ENCODE measurements around the gene CCL22.
"Not testable (repeated sequence)": the region's sequence is repeated elsewhere in the genome, so short reads cannot be mapped to it uniquely, and the experiment has no call there.

Gene CCL22

DNA sequence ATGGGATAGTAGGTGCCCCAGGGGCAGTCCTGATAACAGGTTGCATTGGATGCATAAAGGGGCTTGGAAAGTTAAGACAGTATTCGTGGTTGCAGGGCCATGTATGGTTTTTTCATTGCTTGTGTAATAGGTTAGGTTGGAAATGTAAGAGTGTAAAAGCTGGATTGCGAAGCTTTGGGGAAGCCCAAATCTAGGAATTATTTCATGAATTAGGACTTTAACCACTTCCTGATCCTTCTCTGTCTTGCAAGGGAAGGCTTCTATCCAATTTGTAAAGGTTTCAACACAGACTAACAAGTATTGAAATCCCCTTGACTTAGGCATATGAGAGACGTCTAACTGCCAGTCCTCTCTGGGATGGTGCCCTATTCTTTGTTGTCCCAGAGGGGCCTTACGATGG lies 38.2 kb downstream of the CCL22 start:
- no peak for DNase-seq

- not testable (repeated sequence) for DNase-seq
Observed at GRCh38 chr16:57397493-57397892, 38.9 kb downstream of the CCL22 start.

GRCh38 chr16:57401943-57402640 lies 43.5 kb downstream of the CCL22 start:
- no peak for DNase-seq

GRCh38 chr16:57403965-57404817 lies 45.6 kb downstream of the CCL22 start, which contains the start of gene CCL17:
TSS of gene CCL17 (plus strand) at chr16:57404767. CDS start at chr16:57413933, 9,166 bp downstream.
- no peak for DNase-seq

GRCh38 chr16:57405097-57405496 lies 46.5 kb downstream of the CCL22 start:
- DNase-seq, result no peak

DNA sequence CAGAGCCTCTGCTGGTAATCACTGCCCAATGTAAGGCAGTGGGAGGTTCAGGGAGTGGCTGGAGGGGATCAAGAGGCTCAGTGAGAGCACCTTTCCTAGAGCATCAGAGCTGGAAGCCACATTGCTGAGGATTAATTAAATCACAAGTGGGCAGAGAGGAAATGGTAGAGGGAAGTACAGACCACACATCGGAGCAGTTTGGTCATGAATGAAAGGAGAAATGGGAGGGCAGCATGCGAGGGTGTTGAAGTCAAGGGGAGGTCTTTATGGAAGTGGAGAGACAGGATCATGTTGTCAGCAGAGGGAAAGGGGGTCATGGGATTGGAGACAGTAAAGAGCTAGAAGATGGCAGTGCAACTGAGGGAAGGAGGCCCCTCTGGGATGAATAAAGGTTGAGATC lies 48.3 kb downstream of the CCL22 start:
- DNase-seq, result no peak

GRCh38 chr16:57407521-57408353 lies 49.2 kb downstream of the CCL22 start:
- no peak for DNase-seq

DNA sequence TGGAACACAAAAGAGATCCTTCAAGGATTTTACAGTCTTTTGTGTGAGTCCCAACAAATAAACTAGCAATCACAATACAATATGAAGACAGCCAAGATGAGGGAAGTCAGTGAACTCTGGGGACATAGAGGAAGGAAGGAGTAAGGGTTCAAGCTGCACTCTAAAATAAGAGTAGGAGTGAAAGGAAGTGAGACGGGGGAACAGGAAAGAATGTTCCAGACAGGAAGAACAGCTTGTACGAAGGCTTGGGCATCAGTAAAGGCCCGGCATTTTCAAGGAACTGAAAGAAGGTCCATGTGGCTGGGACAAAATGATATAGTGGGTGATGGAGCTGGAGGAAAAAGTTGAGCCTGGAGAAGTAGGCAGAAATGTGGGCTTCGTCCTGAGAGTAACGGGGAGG lies 50.5 kb downstream of the CCL22 start:
- no peak for DNase-seq

- no peak for DNase-seq
Observed at GRCh38 chr16:57409870-57410587, 51.4 kb downstream of the CCL22 start.

DNA sequence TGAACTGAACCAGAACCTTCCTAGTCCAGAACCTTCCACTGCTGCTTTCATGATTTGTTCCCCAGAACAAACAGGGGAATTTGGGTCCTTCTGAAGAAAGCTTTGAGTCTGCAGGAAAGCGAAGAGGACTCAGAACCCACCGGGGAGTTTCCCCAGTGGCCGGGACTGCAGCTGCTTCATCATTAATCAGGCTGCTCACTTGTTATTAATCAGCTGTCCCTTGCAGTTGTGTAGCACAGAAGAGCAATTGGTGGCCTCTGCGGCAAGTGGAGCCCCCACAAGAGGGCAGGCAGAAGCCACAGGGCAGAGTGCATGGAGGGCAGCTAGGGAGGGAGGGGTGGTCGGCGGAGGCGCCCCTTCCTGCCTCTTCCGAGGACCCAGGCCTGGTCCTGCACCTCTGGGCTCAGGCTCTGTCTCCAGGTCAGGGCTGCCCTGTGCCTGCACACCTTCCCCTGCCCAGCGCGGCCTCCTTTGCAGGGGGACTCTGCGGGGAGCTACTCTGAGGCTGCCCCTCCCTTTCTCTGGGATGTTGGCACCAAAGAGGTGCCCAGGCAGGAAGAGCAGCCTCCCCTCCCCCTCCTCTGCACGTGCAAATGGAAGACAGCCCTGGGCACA lies 52.9 kb downstream of the CCL22 start:
- DNase-seq, result no peak

DNA sequence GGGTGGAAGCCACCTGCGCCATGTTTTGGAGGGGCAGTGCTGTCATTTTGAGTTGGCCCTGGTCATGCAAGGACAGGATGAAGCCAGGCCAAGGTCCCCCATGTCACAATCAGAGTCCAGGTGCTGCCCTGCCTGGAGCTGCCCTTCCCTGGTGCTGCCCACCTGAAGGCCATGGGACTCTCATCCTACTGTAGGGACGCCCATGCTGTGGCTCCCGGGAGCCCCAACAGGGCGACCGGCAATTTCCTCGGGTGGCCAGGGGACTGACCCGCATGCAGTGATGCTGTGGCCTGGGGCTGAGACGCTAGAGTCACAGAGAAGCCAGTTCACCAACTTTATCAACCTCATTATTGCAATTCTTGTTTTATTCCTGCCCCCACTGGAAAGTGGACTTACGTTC lies 54.0 kb downstream of the CCL22 start:
- DNase-seq, result no peak

GRCh38 chr16:57413301-57413730 lies 54.7 kb downstream of the CCL22 start:
- no peak for DNase-seq

DNA sequence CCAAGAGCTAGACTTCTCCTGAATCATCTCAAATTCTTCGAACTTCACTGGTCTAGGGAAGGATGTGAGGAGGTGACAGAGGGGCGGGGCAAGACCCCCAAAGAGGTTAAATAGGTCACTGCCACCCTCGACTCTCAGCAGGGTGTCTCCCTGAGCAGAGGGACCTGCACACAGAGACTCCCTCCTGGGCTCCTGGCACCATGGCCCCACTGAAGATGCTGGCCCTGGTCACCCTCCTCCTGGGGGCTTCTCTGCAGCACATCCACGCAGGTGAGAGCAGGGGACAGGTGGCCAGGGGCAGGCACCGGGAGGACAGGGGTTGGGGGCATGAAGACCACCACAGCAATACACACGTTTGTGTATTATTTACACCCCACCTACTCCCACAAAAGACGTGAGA lies 55.1 kb downstream of the CCL22 start:
- no peak for DNase-seq

Measured in stimulated activated CD4-positive, alpha-beta T cell treated with anti-CD3 and anti-CD28 coated beads, Interleukin-12 subunit alpha, Interleukin-12 subunit beta, amount 100 ng/mL, for 4 hours (primary cell).